KMS-11 (cell line): ENCODE measurements around the gene ITGBL1.

Experiments used
- H2AFZ ChIP-seq: fragments of 200-600 bp; sonication (generic); 2 replicates; pipeline ENCODE4 v1.6.1; 2016; ENCODE audit warnings: antibody characterized with exemption, mixed run types, low read depth
- H3K27ac ChIP-seq: fragments of 200-600 bp; sonication (generic); 2 replicates; pipeline ENCODE4 v1.6.1; 2016; ENCODE audit warnings: mild to moderate bottlenecking, mixed run types
- H3K27me3 ChIP-seq: fragments of 200-600 bp; sonication (generic); 2 replicates; pipeline ENCODE4 v1.6.1; 2017; ENCODE audit warnings: mild to moderate bottlenecking, low read depth, mixed run types, moderate library complexity; ENCODE audit not compliant: insufficient read depth
- H3K36me3 ChIP-seq: fragments of 200-600 bp; sonication (generic); 2 replicates; pipeline ENCODE4 v1.6.1; 2017; ENCODE audit warnings: mild to moderate bottlenecking, mixed run types; ENCODE audit not compliant: insufficient read depth
- H3K4me1 ChIP-seq: fragments of 200-600 bp; sonication (generic); 2 replicates; pipeline ENCODE4 v1.6.1; 2016; ENCODE audit warnings: mild to moderate bottlenecking, low read depth, mixed run types; ENCODE audit not compliant: poor library complexity, severe bottlenecking
- H3K4me2 ChIP-seq: fragments of 200-600 bp; sonication (generic); 2 replicates; pipeline ENCODE4 v1.7.0; 2016; ENCODE audit warnings: mild to moderate bottlenecking, mixed run types
- H3K4me3 ChIP-seq: fragments of 200-600 bp; sonication (generic); IDR thresholded peaks from 2 replicates; pipeline ENCODE4 v1.6.1; 2017; ENCODE audit warnings: low read depth, low read length, mixed read lengths; ENCODE audit not compliant: insufficient read depth
- H3K79me2 ChIP-seq: fragments of 200-600 bp; sonication (generic); 2 replicates; pipeline ENCODE4 v1.6.1; 2016; ENCODE audit warnings: low read depth, mixed run types; ENCODE audit not compliant: insufficient read depth
- H3K9ac ChIP-seq: fragments of 200-600 bp; sonication (generic); 2 replicates; pipeline ENCODE4 v1.6.1; 2016; ENCODE audit warnings: mild to moderate bottlenecking, mixed run types
- H4K20me1 ChIP-seq: fragments of 200-600 bp; sonication (generic); 2 replicates; pipeline ENCODE4 v1.6.1; 2016; ENCODE audit warnings: mild to moderate bottlenecking, mixed run types; ENCODE audit not compliant: insufficient read depth
- CTCF ChIP-seq: fragments of 200-600 bp; sonication (generic); conservative IDR thresholded peaks from 2 replicates; pipeline ENCODE4 v1.6.1; 2017; ENCODE audit warnings: low read depth, mild to moderate bottlenecking, antibody characterized with exemption, low read length, moderate library complexity, mixed read lengths

ITGBL1 gene

GRCh38 chr13:101623470-101624209, 171.2 kb downstream of the ITGBL1 start:
- Histone ChIP-seq H4K20me1 (no peaks in the 10 kb centered on the region), H3K4me3 (no peak overlapping the region), H3K27ac (no peak overlapping the region), H3K36me3 (no peaks in the 10 kb centered on the region), H3K79me2 (no peaks in the 10 kb centered on the region), H2AFZ (no peak overlapping the region), H3K4me1 (peaks cover 21% of the 10 kb centered on the region), H3K27me3 (peaks cover 2% of the 10 kb centered on the region; the same call in 1 of the 2 replicates), H3K9ac (no peak overlapping the region), H3K4me2 (no peak overlapping the region)
- TF ChIP-seq CTCF: no peak

GRCh38 chr13:101624210-101624922, 171.9 kb downstream of the ITGBL1 start:
- no peak overlapping the region for H2AFZ ChIP-seq
- H3K4me2 ChIP-seq: no peak overlapping the region
- no peaks in the 10 kb centered on the region for H4K20me1 ChIP-seq
- no peaks in the 10 kb centered on the region for H3K36me3 ChIP-seq
- no peaks in the 10 kb centered on the region for H3K79me2 ChIP-seq
- H3K4me1 ChIP-seq: peaks cover 21% of the 10 kb centered on the region
- H3K9ac ChIP-seq: no peak overlapping the region
- H3K27me3 ChIP-seq: peaks cover 2% of the 10 kb centered on the region; the same call in 1 of the 2 replicates
- no peak overlapping the region for H3K4me3 ChIP-seq
- no peak for TF ChIP-seq CTCF
- no peak overlapping the region for H3K27ac ChIP-seq

- Histone ChIP-seq H3K4me2 (no peak overlapping the region), H3K9ac (no peak overlapping the region), H3K27me3 (peaks cover 2% of the 10 kb centered on the region; the same call in 1 of the 2 replicates), H4K20me1 (no peaks in the 10 kb centered on the region), H3K79me2 (no peaks in the 10 kb centered on the region), H2AFZ (no peak overlapping the region), H3K36me3 (no peaks in the 10 kb centered on the region), H3K4me3 (no peak overlapping the region), H3K27ac (no peak overlapping the region), H3K4me1 (peaks cover 21% of the 10 kb centered on the region)
- no peak for TF ChIP-seq CTCF
These were observed 172.5 kb downstream of the ITGBL1 start for GRCh38 chr13:101624981-101625380.

- TF ChIP-seq CTCF: no peak
- H3K4me1 ChIP-seq: peaks cover 21% of the 10 kb centered on the region
- peak overlapping the region; percentile 4; the same call in 1 of the 2 replicates for H3K27ac ChIP-seq
- peak overlapping the region; percentile 76 for H3K4me2 ChIP-seq
- H3K27me3 ChIP-seq: peaks cover 2% of the 10 kb centered on the region; the same call in 1 of the 2 replicates
- H3K79me2 ChIP-seq: no peaks in the 10 kb centered on the region
- H4K20me1 ChIP-seq: no peaks in the 10 kb centered on the region
- H3K36me3 ChIP-seq: no peaks in the 10 kb centered on the region
- no peak overlapping the region for H2AFZ ChIP-seq
- H3K9ac ChIP-seq: no peak overlapping the region
- H3K4me3 ChIP-seq: no peak overlapping the region
These were observed 174.6 kb downstream of the ITGBL1 start for GRCh38 chr13:101626925-101627555.
